MM.1S (cell line): Measurements from ENCODE around the gene CHRM2.

Source experiments
- DNase-seq: peaks from one replicate; pipeline ENCODE4 v3.0.0-alpha.2; 2015
- H2AFZ ChIP-seq: fragments of 300-600 bp; sonication (generic); 2 replicates; pipeline ENCODE4 v1.6.0; 2016; ENCODE audit warnings: antibody characterized with exemption, low read length
- H3F3A ChIP-seq: fragments of 300-600 bp; sonication (generic); 2 replicates; pipeline ENCODE4 v1.6.1; 2016; ENCODE audit warnings: mild to moderate bottlenecking, antibody characterized with exemption, low read length, moderate library complexity, mixed read lengths; ENCODE audit not compliant: insufficient read depth
- H3K27ac ChIP-seq: fragments of 300-600 bp; sonication (generic); 2 replicates; pipeline ENCODE4 v1.5.1; 2016; ENCODE audit warnings: mild to moderate bottlenecking, low read length
- H3K27me3 ChIP-seq: fragments of 300-600 bp; sonication (generic); replicated peaks from 2 replicates; pipeline ENCODE4 v1.6.0; 2016; ENCODE audit warnings: low read length; ENCODE audit not compliant: insufficient read depth
- H3K36me3 ChIP-seq: fragments of 300-600 bp; sonication (generic); replicated peaks from 2 replicates; pipeline ENCODE4 v1.6.1; 2016; ENCODE audit warnings: mild to moderate bottlenecking, low read length, mixed read lengths; ENCODE audit not compliant: insufficient read depth
- H3K4me1 ChIP-seq: fragments of 300-600 bp; sonication (generic); 2 replicates; pipeline ENCODE4 v1.6.1; 2016; ENCODE audit warnings: low read length, mixed read lengths
- H3K4me2 ChIP-seq: fragments of 300-600 bp; sonication (generic); 2 replicates; pipeline ENCODE4 v1.6.0; 2016; ENCODE audit warnings: low read depth, low read length
- H3K4me3 ChIP-seq: fragments of 300-600 bp; sonication (generic); 2 replicates; pipeline ENCODE4 v1.5.1; 2016; ENCODE audit warnings: low read length, mixed read lengths
- H3K79me2 ChIP-seq: fragments of 300-600 bp; sonication (generic); 2 replicates; pipeline ENCODE4 v1.6.1; 2016; ENCODE audit warnings: mixed run types, low read length, mixed read lengths
- H3K9ac ChIP-seq: fragments of 300-600 bp; sonication (generic); 2 replicates; pipeline ENCODE4 v1.6.1; 2016; ENCODE audit warnings: low read length, mixed read lengths
- H3K9me2 ChIP-seq: fragments of 300-600 bp; sonication (generic); replicated peaks from 2 replicates; pipeline ENCODE4 v1.6.1; 2016; ENCODE audit warnings: mild to moderate bottlenecking, low read length, mixed read lengths; ENCODE audit not compliant: insufficient read depth
- H3K9me3 ChIP-seq: fragments of 300-600 bp; sonication (generic); replicated peaks from 2 replicates; pipeline ENCODE4 v1.6.1; 2016; ENCODE audit warnings: mild to moderate bottlenecking, low read length, mixed read lengths; ENCODE audit not compliant: insufficient read depth
- H4K20me1 ChIP-seq: fragments of 300-600 bp; sonication (generic); 2 replicates; pipeline ENCODE4 v1.6.1; 2016; ENCODE audit warnings: mild to moderate bottlenecking, low read length, moderate library complexity, mixed read lengths; ENCODE audit not compliant: insufficient read depth
- CTCF ChIP-seq: fragments of 300-600 bp; sonication (generic); IDR thresholded peaks from 2 replicates; pipeline ENCODE4 v1.5.1; 2016; ENCODE audit warnings: antibody characterized with exemption, low read length, mixed read lengths
- EZH2 ChIP-seq: fragments of 300-600 bp; sonication (generic); optimal IDR thresholded peaks from 2 replicates; pipeline ENCODE3; 2017; ENCODE audit warnings: low read depth, mild to moderate bottlenecking, antibody characterized with exemption, low read length, mixed read lengths
- EZH2phosphoT487 ChIP-seq: fragments of 300-600 bp; sonication (generic); IDR thresholded peaks from 2 replicates; pipeline ENCODE4 v1.6.1; 2018; ENCODE audit warnings: antibody characterized with exemption, low read length

Gene CHRM2

DNA sequence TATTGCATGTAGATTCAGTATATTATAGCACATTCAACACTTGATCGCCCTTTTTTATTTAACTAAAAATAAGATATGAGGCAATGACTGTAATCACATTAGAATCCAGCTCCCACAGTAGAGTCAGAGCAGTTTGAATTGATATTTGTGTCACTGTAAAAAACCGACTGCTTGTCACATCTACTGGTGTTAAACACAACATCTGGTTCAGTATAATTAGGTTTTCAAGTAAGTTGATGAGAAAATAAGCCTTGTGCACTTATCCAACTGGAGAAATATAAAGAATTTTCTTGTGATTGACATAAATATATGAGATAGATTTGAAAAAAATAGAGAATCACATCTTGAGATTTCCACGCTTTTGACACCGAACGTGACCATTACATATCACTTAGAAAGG, 69.0 kb downstream of the CHRM2 start:
- Histone ChIP-seq H3K27me3 (no peaks in the 10 kb centered on the region), H3K4me1 (peaks cover 15% of the 10 kb centered on the region; the same call in 1 of the 2 replicates), H3K9me2 (no peaks in the 10 kb centered on the region), H4K20me1 (no peaks in the 10 kb centered on the region), H3K36me3 (no peaks in the 10 kb centered on the region), H3K4me2 (no peak overlapping the region), H3K79me2 (no peaks in the 10 kb centered on the region), H3K9ac (no peak overlapping the region), H2AFZ (no peak overlapping the region), H3K4me3 (no peak overlapping the region), H3K27ac (no peak overlapping the region), H3F3A (no peaks in the 10 kb centered on the region), H3K9me3 (no peaks in the 10 kb centered on the region)
- no peak for TF ChIP-seq EZH2
- TF ChIP-seq CTCF, result no peak
- TF ChIP-seq EZH2phosphoT487, result no peak
- DNase-seq, result no peak

DNA sequence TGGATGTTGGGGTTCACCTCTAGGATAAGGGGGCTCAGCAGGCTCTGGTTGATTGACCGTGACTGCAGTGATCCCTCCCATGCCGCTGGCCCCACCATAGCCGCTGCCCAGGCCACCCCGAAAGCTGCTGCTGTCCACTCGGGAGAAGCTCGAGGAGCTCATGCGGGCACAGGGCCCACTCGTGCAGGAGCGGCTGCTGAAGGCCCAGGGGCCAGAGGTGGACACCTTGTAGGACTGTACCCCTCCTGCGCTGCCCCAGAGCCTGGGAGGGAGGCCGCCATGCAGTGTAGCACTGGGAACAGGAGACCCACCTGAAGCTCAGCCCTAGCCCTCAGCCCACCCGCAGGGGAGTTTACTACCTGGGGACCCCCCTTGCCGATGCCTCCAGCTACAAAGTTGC, 70.0 kb downstream of the CHRM2 start:
- DNase-seq, result no peak
- Histone ChIP-seq H3K27me3 (no peaks in the 10 kb centered on the region), H3K4me1 (peaks cover 19% of the 10 kb centered on the region; the same call in 1 of the 2 replicates), H3K79me2 (no peaks in the 10 kb centered on the region), H3K4me3 (no peak overlapping the region), H3K9ac (no peak overlapping the region), H4K20me1 (no peaks in the 10 kb centered on the region), H3K9me3 (no peaks in the 10 kb centered on the region), H3K27ac (no peak overlapping the region), H3F3A (no peaks in the 10 kb centered on the region), H3K36me3 (no peaks in the 10 kb centered on the region), H3K4me2 (no peak overlapping the region), H2AFZ (no peak overlapping the region), H3K9me2 (no peaks in the 10 kb centered on the region)
- TF ChIP-seq CTCF (no peak), EZH2 (no peak), EZH2phosphoT487 (no peak)

DNA sequence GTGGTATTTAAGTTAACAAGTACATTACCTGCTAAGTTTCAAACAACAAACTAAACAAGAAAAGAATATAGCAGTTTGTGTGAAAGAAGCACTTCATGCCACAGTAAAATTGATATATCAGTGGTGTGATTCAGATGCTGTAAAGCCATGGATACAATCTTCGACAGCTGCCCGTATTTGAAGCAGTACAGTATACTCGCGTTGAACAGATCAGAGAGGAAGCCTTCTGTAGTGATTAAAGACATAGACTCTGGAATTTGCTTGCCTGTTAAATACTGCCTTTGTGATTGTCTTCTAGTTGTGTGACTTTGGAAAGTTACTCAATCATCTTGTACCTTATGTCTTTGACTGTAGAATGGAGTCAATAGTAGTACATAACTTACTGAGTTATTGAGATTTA, 71.7 kb downstream of the CHRM2 start:
- Histone ChIP-seq H3K9me2 (no peaks in the 10 kb centered on the region), H3K9ac (no peak overlapping the region), H3K9me3 (no peaks in the 10 kb centered on the region), H3K27ac (no peak overlapping the region), H3K36me3 (no peaks in the 10 kb centered on the region), H3K27me3 (no peaks in the 10 kb centered on the region), H3K79me2 (no peaks in the 10 kb centered on the region), H3K4me2 (no peak overlapping the region), H4K20me1 (no peaks in the 10 kb centered on the region), H3K4me1 (peaks cover 19% of the 10 kb centered on the region; the same call in 1 of the 2 replicates), H3K4me3 (no peak overlapping the region), H2AFZ (no peak overlapping the region), H3F3A (no peaks in the 10 kb centered on the region)
- DNase-seq, result no peak
- no peak for TF ChIP-seq EZH2
- TF ChIP-seq EZH2phosphoT487, result no peak
- TF ChIP-seq CTCF, result no peak
